ENCODE results near the gene UBXN11. TPM values are rescaled to one million over a fixed set of nuclear protein-coding genes. Genes with fewer than 3 reads are reported as not detected.

UBXN11 gene
- total and polyA plus RNA-seq, 2 of the 13 experiments (the other 11 are each of a cell fraction or from before 2014, with no cell fraction given): 9.3 to 10.4 TPM

- no peaks in the 10 kb centered on the region for H3K36me3 ChIP-seq (replicated peaks in 1 of 2; ENCODE audit: control insufficient read depth in 1 of 2, insufficient read depth in 2 of 2, low read length in 2 of 2)
- no peaks in the 10 kb centered on the region for H4K20me1 ChIP-seq (ENCODE audit: insufficient read depth, low read length)
- WGBS (ENCODE audit: low lambda C conversion rate): 83% methylated on average over 5 of the region's 8 CpGs
- BruUV-seq (replicated peaks): no TSS peak
- H3K4me1 ChIP-seq (ENCODE audit: insufficient read depth, low read length): no peaks in the 10 kb centered on the region
- no peak overlapping the region for H3K4me2 ChIP-seq (ENCODE audit: low read depth, low read length)
- CTCF ChIA-PET (ENCODE audit: low intra/inter-chr PET ratio, low total read pairs): interaction anchor here (2.5 kb wide), 1 partner anchor 36 kb away, joined by 12 read pairs; no protein-coding TSS in a partner anchor
- POLR2A ChIA-PET: interaction anchor here (1.1 to 2.7 kb wide), 4 partner anchors 23 to 48 kb away, joined by 3 to 12 read pairs (median 6); partner anchors contain the start of gene SH3BGRL3
- H3K27me3 ChIP-seq (ENCODE audit: control insufficient read depth in 1 of 2, insufficient read depth in 2 of 2, low read length in 2 of 2): no peaks in the 10 kb centered on the region
- DNase-seq (ENCODE audit: low spot score) (no peak), FAIRE-seq (no peak), ATAC-seq (peak; percentile 65)
- in situ Hi-C loops (cut with HindIII; ENCODE audit: extremely low pct_ligation_motif_present, low pct_unique_long_range_greater_than_20kb): no loop called here
- no peaks in the 10 kb centered on the region for H3K79me2 ChIP-seq (ENCODE audit: insufficient read depth, low read length)
- intact Hi-C loops (cut with micrococcal nuclease; ENCODE audit: unreplicated experiment): no loop called here
- no peak overlapping the region for H3K27ac ChIP-seq (ENCODE audit: extremely low read length, insufficient read depth, low read length)
- 0 out of 2 replicates have a peak overlapping the region, but pooled peaks have one; percentile 5 for H3K9ac ChIP-seq (ENCODE audit: insufficient read depth, low read depth, low read length)
- H2AFZ ChIP-seq (ENCODE audit: low read length): no peak overlapping the region
- H3K4me3 ChIP-seq (replicated peaks in 1 of 3; ENCODE audit: insufficient read depth in 1 of 3, low read depth in 2 of 3, low read length in 3 of 3): no peak overlapping the region
- no peaks in the 10 kb centered on the region for H3K9me3 ChIP-seq (ENCODE audit: low read length)
- TF ChIP-seq ZNF747 (CRISPR knock-in tag; IDR thresholded peaks at IDR 0.05; ENCODE audit: borderline replicate concordance) (no peak), E2F1 (CRISPR knock-in tag; IDR thresholded peaks at IDR 0.05) (no peak), TCF12 (IDR thresholded peaks at IDR 0.05) (no peak), TCF12 (CRISPR knock-in tag; IDR thresholded peaks at IDR 0.05) (no peak), PRPF4 (IDR thresholded peaks at IDR 0.05; ENCODE audit: low read depth, low read length, poor library complexity, severe bottlenecking) (no peak), ATAD3A (CRISPR knock-in tag; IDR thresholded peaks at IDR 0.05) (no peak), ZBTB33 (CRISPR knock-in tag; IDR thresholded peaks at IDR 0.05) (peak; percentile 75), TBL1XR1 (IDR thresholded peaks at IDR 0.05; ENCODE audit: borderline replicate concordance, low read length, partially characterized antibody) (no peak), HOXD1 (CRISPR knock-in tag; IDR thresholded peaks at IDR 0.05) (no peak), ZBTB38 (CRISPR knock-in tag; IDR thresholded peaks at IDR 0.05) (peak; percentile 71; the same call in 1 of the 2 replicates), LRRFIP1 (CRISPR knock-in tag; conservative IDR thresholded peaks at IDR 0.05) (no peak), STAG1 (CRISPR knock-in tag; IDR thresholded peaks at IDR 0.05) (peak; percentile 58), FOXM1 (CRISPR knock-in tag; IDR thresholded peaks at IDR 0.05) (no peak), ZNF34 (CRISPR knock-in tag; IDR thresholded peaks at IDR 0.05; ENCODE audit: borderline replicate concordance) (no peak), ZNF782 (CRISPR knock-in tag; IDR thresholded peaks at IDR 0.05; ENCODE audit: borderline replicate concordance) (no peak), MAFK (conservative IDR thresholded peaks at IDR 0.05 in 1 of 2, IDR thresholded peaks at IDR 0.05 in 1 of 2; ENCODE audit: low read length in 2 of 2) (peak in 1 of 2 experiments; percentile 22; a peak in 1 of 4 replicates)
Measured at GRCh38 chr1:26327956-26328362, 21.5 kb upstream of the UBXN11 start.
